ENCODE measurements around the gene LEF1. TPM values are rescaled to one million over a fixed set of nuclear protein-coding genes. Genes with fewer than 3 reads are reported as not detected.

LEF1 gene
- total and polyA plus RNA-seq, 2 of the 8 experiments (the other 6 are each of a cell fraction or from before 2014, with no cell fraction given), result 2.6 to 5.2 TPM

DNA sequence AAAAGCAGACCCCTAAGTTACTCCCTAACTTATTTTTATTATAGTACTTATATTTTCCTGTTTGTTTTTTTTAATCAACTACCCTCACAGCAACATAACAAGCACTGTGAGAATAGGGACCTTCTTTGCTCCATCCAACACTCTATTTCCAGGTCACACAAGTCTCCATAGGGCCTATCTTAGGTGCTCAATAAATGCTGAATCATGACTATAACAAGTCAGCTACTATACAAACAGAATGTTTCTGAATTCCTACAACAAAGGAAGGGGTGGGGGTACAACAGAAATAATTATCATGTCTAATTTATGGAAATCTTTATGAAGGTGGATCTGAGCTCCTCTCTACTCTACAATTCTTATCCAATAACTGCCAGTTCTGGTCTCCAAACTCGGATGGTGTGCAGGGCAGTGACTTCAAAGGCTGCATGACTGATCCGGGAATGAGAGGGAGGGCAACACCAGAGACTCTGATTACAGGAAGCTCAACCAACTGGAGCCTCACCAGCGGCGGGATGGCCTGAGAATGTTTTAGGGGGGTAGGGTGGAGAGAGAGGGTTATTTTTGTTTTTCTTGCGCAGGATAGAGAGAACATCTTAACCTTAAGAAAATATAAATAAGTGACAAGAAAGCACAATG is 107.9 kb downstream of the LEF1 start:
- 79% methylated on average over 5 of the region's 5 CpGs; no CpG with 5 or more reads in 1 of the 2 experiments for WGBS, 2 experiments (ENCODE audit: extremely low coverage in 1 of 2, insufficient coverage in 1 of 2, insufficient read length in 1 of 2, insufficient replicate concordance in 2 of 2, low coverage in 1 of 2, low lambda C conversion rate in 2 of 2, missing lambda C conversion rate in 1 of 2)
- Histone ChIP-seq H3K4me3 (ENCODE audit: extremely low read depth in 1 of 4, insufficient read depth in 2 of 4, low read depth in 3 of 4, low read length in 4 of 4) (no peak overlapping the region), H3K27ac (ENCODE audit: low read depth, low read length) (no peak overlapping the region), H3K18ac (ENCODE audit: extremely low read depth, low read length) (no peak overlapping the region), H3K9me3 (ENCODE audit: insufficient read depth in 2 of 2, low read depth in 1 of 2, low read length in 1 of 2) (no peaks in the 10 kb centered on the region), H3K4ac (replicated peaks; ENCODE audit: insufficient read length, low read depth, low read length) (no peak overlapping the region), H3K4me2 (ENCODE audit: insufficient read depth in 1 of 2, low read depth in 2 of 2, low read length in 2 of 2) (no peak overlapping the region), H4K20me1 (replicated peaks in 1 of 2; ENCODE audit: control insufficient read depth in 1 of 2, insufficient read depth in 2 of 2, low read length in 2 of 2) (no peaks in the 10 kb centered on the region), H3K23me2 (ENCODE audit: low read depth, low read length) (no peaks in the 10 kb centered on the region), H3K56ac (replicated peaks; ENCODE audit: insufficient read length, low read depth, low read length) (no peak overlapping the region), H2BK15ac (ENCODE audit: low read length) (no peak overlapping the region), H2BK5ac (ENCODE audit: low read depth, low read length) (no peak overlapping the region), H3K23ac (ENCODE audit: insufficient read length) (no peak overlapping the region), H3K9ac (replicated peaks in 1 of 4; ENCODE audit: extremely low read depth in 1 of 4, low read depth in 3 of 4, low read length in 3 of 4) (no peak overlapping the region), H3K4me1 (replicated peaks in 1 of 4; ENCODE audit: control insufficient read depth in 3 of 4, insufficient read depth in 4 of 4, low read length in 3 of 4) (no peaks in the 10 kb centered on the region; a peak in 1 of 7 replicates), H3K79me2 (ENCODE audit: control insufficient read depth in 1 of 2, insufficient read depth in 2 of 2, low read length in 2 of 2) (no peaks in the 10 kb centered on the region), H4K5ac (ENCODE audit: insufficient read length, low read depth, low read length) (no peak overlapping the region), H3K27me3 (replicated peaks in 1 of 4; ENCODE audit: control insufficient read depth in 3 of 4, extremely low read depth in 1 of 4, insufficient read depth in 3 of 4, low read length in 3 of 4) (no peaks in the 10 kb centered on the region; a peak in 1 of 7 replicates), H2BK120ac (replicated peaks; ENCODE audit: low read depth, low read length) (no peak overlapping the region), H3K79me1 (ENCODE audit: low read depth, low read length) (no peaks in the 10 kb centered on the region), H4K91ac (replicated peaks; ENCODE audit: insufficient read length, low read length) (no peak overlapping the region), H4K8ac (ENCODE audit: extremely low read depth, insufficient read depth, low read length) (no peak overlapping the region), H2BK12ac (ENCODE audit: low read depth, low read length) (no peak overlapping the region), H3K14ac (ENCODE audit: insufficient read length) (no peak overlapping the region), H2AFZ (ENCODE audit: low read length) (no peak overlapping the region), H2AK5ac (ENCODE audit: low read depth, low read length) (no peak overlapping the region), H2BK20ac (ENCODE audit: low read length) (no peak overlapping the region), H3K36me3 (ENCODE audit: control insufficient read depth in 2 of 4, insufficient read depth in 4 of 4, low read length in 3 of 4) (no peaks in the 10 kb centered on the region)
- CTCF ChIA-PET (ENCODE audit: partially characterized antibody), result interaction anchor here (0.6 to 4.5 kb wide), 21 partner anchors 8 to 532 kb away, joined by 3 to 39 read pairs (median 5); no protein-coding TSS in a partner anchor
- no peak for DNase-seq (ENCODE audit: low read depth in 1 of 2, low spot score in 2 of 2)
- no peak for FAIRE-seq
- POLR2A ChIA-PET (ENCODE audit: partially characterized antibody), result no interaction called here
- TF ChIP-seq, protein P1, sequence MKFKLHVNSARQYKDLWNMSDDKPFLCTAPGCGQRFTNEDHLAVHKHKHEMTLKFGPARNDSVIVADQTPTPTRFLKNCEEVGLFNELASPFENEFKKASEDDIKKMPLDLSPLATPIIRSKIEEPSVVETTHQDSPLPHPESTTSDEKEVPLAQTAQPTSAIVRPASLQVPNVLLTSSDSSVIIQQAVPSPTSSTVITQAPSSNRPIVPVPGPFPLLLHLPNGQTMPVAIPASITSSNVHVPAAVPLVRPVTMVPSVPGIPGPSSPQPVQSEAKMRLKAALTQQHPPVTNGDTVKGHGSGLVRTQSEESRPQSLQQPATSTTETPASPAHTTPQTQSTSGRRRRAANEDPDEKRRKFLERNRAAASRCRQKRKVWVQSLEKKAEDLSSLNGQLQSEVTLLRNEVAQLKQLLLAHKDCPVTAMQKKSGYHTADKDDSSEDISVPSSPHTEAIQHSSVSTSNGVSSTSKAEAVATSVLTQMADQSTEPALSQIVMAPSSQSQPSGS (IDR thresholded peaks at IDR 0.05; ENCODE audit: low read length), result no peak
- TF ChIP-seq EGR1 (IDR thresholded peaks at IDR 0.05; ENCODE audit: borderline replicate concordance, low read depth, low read length) (no peak), HDAC6 (IDR thresholded peaks at IDR 0.05; ENCODE audit: low read depth, low read length) (no peak), BCL11A (IDR thresholded peaks at IDR 0.05; ENCODE audit: low read depth in 2 of 2, low read length in 2 of 2) (no peak), EZH2 (IDR thresholded peaks at IDR 0.05; ENCODE audit: low read depth, low read length, severe bottlenecking) (no peak), SP1 (IDR thresholded peaks at IDR 0.05; ENCODE audit: low read depth, low read length) (no peak), ZNF274 (IDR thresholded peaks at IDR 0.05; ENCODE audit: borderline replicate concordance, extremely low read depth, low read length) (no peak)

Data from H1 (cell line).